Activated T-cell treated with anti-CD3 and anti-CD28 coated beads for 24 hours (primary cell): ENCODE data around the gene MAP2K4.

Source experiments
- DNase-seq: peaks from one replicate; pipeline ENCODE4 v3.0.0-alpha.2; 2020; ENCODE audit warnings: low read depth

Gene MAP2K4

GRCh38 chr17:12178644-12179330, 158.1 kb downstream of the MAP2K4 start:
- no peak for DNase-seq

GRCh38 chr17:12180644-12181261, 160.1 kb downstream of the MAP2K4 start:
- DNase-seq: peak; percentile 2

- DNase-seq: no peak
These were observed 167.0 kb downstream of the MAP2K4 start for GRCh38 chr17:12187658-12188057.

GRCh38 chr17:12193144-12193735, 172.6 kb downstream of the MAP2K4 start:
- no peak for DNase-seq
